GM19099 (cell line): ENCODE results near the gene MRPS33.

Experiments used
- POLR2A ChIP-seq: IDR thresholded peaks from 3 replicates; pipeline ENCODE4 v1.6.1; 2011; ENCODE audit warnings: low read depth; ENCODE audit not compliant: insufficient read length; ENCODE audit errors: extremely low read depth

MRPS33 gene

GRCh38 chr7:140972876-140973829, 41.6 kb downstream of the MRPS33 start:
- TF ChIP-seq POLR2A: no peak

DNA sequence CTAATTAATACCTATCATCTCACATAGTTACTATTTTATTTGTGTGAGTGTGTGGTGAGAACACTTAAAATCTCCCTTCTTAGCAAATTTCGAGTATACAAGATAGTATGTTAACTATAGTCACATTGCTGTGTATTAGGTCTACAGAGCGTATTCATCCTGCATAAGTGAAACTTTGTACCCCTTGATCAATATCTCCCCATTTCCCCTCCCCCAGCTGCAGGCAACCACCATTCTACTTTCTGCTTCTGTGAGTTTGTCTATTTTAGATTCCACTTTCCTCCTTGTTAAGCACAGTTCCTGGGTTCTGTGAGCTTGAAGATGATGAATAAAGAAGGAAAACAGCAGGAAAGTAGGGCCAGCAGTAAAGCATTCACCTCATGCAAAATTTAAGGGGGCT, 42.4 kb downstream of the MRPS33 start:
- no peak for TF ChIP-seq POLR2A

GRCh38 chr7:140967438-140967837, 47.3 kb downstream of the MRPS33 start:
- no peak for TF ChIP-seq POLR2A

GRCh38 chr7:140966561-140967233, 48.1 kb downstream of the MRPS33 start:
- TF ChIP-seq POLR2A: no peak

GRCh38 chr7:140961117-140961516, 53.6 kb downstream of the MRPS33 start:
- TF ChIP-seq POLR2A: no peak
